GM19099 (cell line): ENCODE data around the gene ZSCAN21.

Source experiments
- POLR2A ChIP-seq: IDR thresholded peaks from 3 replicates; pipeline ENCODE4 v1.6.1; 2011; ENCODE audit warnings: low read depth; ENCODE audit not compliant: insufficient read length; ENCODE audit errors: extremely low read depth

ZSCAN21 gene

GRCh38 chr7:100061518-100062193 lies 12.1 kb downstream of the ZSCAN21 start:
- TF ChIP-seq POLR2A: no peak

- no peak for TF ChIP-seq POLR2A
Measured at GRCh38 chr7:100063376-100063775, 13.8 kb downstream of the ZSCAN21 start.

GRCh38 chr7:100064162-100064561 lies 14.6 kb downstream of the ZSCAN21 start:
- TF ChIP-seq POLR2A: no peak

- TF ChIP-seq POLR2A: no peak
Measured at GRCh38 chr7:100065452-100066186, 16.0 kb downstream of the ZSCAN21 start.

- no peak for TF ChIP-seq POLR2A
Measured at GRCh38 chr7:100066953-100067352, 17.4 kb downstream of the ZSCAN21 start.

- TF ChIP-seq POLR2A: no peak
Measured at GRCh38 chr7:100069991-100070390, 20.4 kb downstream of the ZSCAN21 start.

GRCh38 chr7:100071018-100071723 lies 21.6 kb downstream of the ZSCAN21 start:
- TF ChIP-seq POLR2A: no peak

GRCh38 chr7:100072462-100072861 lies 22.9 kb downstream of the ZSCAN21 start:
- TF ChIP-seq POLR2A: no peak

- TF ChIP-seq POLR2A: no peak
Measured at GRCh38 chr7:100074841-100075240, 25.3 kb downstream of the ZSCAN21 start.

GRCh38 chr7:100075418-100075817 lies 25.8 kb downstream of the ZSCAN21 start:
- no peak for TF ChIP-seq POLR2A

GRCh38 chr7:100077205-100077604 lies 27.6 kb downstream of the ZSCAN21 start:
- TF ChIP-seq POLR2A: no peak

GRCh38 chr7:100079024-100079560 lies 29.5 kb downstream of the ZSCAN21 start:
- TF ChIP-seq POLR2A: no peak

- TF ChIP-seq POLR2A: no peak
Measured at GRCh38 chr7:100080907-100081534, 31.4 kb downstream of the ZSCAN21 start.

- peak; percentile 92 for TF ChIP-seq POLR2A
Measured at GRCh38 chr7:100081535-100082102, 32.0 kb downstream of the ZSCAN21 start, which contains the start of gene ZNF3. TSS of gene ZNF3 (minus strand) at chr7:100081723. CDS start at chr7:100077357, 4,366 bp downstream.

- TF ChIP-seq POLR2A: no peak
Measured at GRCh38 chr7:100082978-100083377, 33.4 kb downstream of the ZSCAN21 start.

GRCh38 chr7:100085515-100085914 lies 35.9 kb downstream of the ZSCAN21 start:
- TF ChIP-seq POLR2A: no peak
